Breast epithelium (tissue), 3 donors: ENCODE data around the gene STK36.

Experiments used
- POLR2A ChIP-seq: fragments of 450-650 bp; IDR thresholded peaks from one replicate; pipeline ENCODE4 v1.6.1; 2016; ENCODE audit warnings: antibody characterized with exemption, mild to moderate bottlenecking, moderate library complexity
- TF ChIP-seq, protein P1 (sequence below), 3 donors: fragments of 450-650 bp; IDR thresholded peaks; one replicate each; pipeline ENCODE4 v1.5.1; 2016 to 2017; ENCODE audit warnings: antibody characterized with exemption in 3 of 3, mild to moderate bottlenecking in 3 of 3, moderate library complexity in 3 of 3

DNA sequence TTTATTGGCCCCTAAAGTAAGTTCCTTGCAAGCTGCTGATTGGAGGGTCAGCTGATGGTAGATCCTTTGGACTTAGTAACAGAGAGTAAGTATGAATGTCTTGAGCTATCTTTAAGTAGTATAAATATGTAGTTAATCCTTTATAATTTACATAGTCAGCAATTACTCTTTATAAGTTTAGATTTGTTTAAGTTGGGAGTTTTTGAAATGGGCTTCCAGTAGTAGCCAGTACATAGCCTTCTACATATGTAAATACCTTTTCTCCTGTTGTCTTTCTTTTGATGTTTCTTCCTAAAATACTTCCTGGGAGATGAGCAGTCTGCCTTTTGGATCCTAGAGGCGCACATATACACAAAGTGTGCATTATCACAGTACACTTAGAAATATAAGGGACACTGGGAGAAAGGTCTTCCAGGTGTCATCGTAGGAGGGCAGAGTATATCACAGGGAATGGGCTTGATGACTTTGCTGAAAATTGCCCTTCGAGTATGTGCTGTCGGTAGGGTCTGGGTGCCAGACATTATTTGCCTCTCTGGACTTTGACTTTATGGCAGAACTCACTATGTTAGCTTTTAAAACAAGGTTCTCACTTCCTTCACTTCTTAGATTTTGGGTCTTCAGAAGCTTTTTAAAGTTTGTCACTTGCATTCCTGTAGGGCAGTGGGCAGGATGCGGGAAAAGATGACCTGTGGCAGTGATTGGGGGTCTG lies 60.3 kb downstream of the STK36 start:
- TF ChIP-seq, protein P1, sequence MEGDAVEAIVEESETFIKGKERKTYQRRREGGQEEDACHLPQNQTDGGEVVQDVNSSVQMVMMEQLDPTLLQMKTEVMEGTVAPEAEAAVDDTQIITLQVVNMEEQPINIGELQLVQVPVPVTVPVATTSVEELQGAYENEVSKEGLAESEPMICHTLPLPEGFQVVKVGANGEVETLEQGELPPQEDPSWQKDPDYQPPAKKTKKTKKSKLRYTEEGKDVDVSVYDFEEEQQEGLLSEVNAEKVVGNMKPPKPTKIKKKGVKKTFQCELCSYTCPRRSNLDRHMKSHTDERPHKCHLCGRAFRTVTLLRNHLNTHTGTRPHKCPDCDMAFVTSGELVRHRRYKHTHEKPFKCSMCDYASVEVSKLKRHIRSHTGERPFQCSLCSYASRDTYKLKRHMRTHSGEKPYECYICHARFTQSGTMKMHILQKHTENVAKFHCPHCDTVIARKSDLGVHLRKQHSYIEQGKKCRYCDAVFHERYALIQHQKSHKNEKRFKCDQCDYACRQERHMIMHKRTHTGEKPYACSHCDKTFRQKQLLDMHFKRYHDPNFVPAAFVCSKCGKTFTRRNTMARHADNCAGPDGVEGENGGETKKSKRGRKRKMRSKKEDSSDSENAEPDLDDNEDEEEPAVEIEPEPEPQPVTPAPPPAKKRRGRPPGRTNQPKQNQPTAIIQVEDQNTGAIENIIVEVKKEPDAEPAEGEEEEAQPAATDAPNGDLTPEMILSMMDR (IDR thresholded peaks at IDR 0.05), result no peak
- no peak for TF ChIP-seq POLR2A
